NCI-H2196 (cell line): Measurements from ENCODE around the gene CCDC120.
A peak's percentile ranks its signal among the peaks of the same experiment; 100 is the strongest.

Experiments used
- DNase-seq: peaks from one replicate; lab custom pipeline; 2025; ENCODE audit not compliant: unreplicated experiment; lab: John Stamatoyannopoulos, UW

Gene CCDC120, protein sequence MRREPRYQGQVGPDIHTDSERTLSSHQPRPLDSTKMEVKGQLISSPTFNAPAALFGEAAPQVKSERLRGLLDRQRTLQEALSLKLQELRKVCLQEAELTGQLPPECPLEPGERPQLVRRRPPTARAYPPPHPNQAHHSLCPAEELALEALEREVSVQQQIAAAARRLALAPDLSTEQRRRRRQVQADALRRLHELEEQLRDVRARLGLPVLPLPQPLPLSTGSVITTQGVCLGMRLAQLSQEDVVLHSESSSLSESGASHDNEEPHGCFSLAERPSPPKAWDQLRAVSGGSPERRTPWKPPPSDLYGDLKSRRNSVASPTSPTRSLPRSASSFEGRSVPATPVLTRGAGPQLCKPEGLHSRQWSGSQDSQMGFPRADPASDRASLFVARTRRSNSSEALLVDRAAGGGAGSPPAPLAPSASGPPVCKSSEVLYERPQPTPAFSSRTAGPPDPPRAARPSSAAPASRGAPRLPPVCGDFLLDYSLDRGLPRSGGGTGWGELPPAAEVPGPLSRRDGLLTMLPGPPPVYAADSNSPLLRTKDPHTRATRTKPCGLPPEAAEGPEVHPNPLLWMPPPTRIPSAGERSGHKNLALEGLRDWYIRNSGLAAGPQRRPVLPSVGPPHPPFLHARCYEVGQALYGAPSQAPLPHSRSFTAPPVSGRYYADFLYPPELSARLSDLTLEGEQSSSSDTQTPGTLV

DNA sequence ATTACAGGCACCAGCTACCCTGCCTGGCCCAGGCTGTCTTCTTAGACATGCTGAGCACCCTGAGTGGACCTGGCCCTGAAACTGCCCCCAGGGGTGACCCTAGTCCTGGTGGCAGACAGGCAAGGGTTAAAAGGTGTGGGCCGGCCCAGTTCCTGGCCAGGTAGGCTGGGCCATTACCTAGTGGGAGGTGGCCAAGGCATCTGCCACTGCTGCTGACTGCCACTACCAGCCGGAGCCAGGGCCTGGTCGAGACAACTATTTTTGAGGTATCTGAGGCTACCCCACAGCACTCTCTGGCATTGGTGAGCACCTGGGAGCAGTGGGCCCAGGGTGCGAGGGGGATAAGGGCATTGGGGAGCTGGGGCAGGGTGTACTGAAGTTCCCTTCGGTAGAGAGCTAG is at the start of gene CCDC120:
Gene CCDC120 (plus strand): TSS at position 206 of the 400 bp plus-strand sequence. CDS start 3,043 bp downstream, outside the sequence.
- peak; percentile 24 for DNase-seq

DNA sequence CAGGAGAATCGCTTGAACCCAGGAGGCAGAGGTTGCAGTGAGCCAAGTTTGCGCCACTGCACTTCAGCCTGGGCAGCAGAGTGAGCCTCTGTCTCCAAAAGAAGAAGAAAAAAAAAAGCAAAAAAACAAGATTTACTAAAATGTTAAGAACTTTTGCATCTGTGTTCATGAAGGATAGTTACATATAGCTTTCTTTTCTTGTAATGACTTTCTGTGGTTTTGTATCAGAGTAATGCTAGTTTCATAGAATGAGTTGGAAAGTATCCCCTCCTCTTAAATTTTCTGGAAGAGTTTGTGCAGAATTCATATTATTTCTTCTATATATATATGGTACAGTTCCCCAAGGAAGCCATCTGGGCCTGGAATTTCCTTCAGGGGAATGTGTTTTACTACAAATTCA is 39.7 kb upstream of the CCDC120 start:
- no peak for DNase-seq

DNA sequence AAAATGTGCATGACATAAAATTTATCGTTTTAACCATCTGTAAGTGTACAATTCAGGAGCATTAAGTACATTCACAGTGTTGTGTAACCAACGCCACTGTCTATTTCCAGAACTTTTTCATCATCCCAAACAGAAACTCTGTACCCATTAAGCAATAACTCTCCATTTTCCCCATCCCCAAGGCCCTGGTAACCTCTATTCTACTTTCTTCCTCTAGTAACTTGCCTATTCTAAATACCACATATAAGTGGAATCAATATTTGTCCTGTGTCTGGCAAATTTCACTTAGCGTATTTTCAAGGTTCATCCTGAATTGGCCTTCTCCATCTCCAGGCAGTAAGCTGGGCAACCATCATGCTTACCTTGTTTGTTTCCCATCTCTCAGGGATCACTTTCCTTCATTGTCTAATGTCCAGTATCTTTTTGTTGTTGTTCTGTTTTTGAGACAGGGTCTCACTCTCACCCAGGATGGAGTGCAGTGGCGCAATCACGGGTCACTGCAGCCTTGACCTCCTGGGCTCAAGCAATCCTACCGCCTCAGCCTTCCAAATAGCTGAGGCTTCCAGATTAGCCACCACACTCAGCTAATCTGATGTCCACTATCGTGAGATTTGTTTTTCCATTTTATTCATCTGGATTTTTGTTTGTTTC is 39.1 kb upstream of the CCDC120 start:
- no peak for DNase-seq

DNA sequence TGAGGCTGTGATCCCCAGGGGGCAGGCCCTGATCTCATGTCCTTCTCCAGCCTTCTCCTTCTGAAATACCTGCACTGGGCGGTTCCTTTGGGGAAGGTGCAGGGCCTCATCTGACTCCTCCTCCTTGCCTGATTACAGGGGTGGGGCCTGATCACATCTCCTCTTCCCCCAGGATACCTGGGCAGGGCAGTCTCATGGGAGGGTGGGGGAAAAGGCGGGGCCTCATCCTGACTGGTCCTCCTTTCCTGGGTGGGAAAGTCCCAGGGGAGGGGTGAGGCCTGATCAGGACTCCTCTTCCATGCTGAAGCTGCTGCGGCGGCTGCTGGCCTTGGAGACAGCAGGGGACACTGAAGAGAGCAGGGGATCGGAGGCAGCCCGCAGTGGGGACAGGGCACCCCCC is 28.9 kb upstream of the CCDC120 start:
- DNase-seq: peak; percentile 4

DNA sequence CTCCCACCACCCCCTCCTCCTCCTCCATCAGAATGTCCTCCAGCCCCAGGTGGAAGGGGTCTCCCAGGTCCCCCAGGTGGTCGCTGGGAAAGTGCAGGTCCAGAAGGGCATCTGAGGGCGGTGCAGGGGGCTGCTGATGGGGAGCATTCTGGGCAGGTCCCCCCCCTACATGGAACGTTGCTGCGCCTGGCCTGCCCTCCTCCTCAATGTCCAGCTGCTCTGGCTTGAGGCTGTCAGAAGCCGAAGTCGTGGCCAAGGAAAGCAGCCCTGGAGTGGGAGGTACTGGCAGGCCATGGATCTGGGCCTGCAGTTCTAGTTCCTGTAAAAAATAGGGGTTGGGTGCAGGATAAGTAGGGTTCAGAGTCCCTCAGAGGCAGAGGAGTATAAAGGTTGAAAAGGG is 28.5 kb upstream of the CCDC120 start:
- DNase-seq: no peak

DNA sequence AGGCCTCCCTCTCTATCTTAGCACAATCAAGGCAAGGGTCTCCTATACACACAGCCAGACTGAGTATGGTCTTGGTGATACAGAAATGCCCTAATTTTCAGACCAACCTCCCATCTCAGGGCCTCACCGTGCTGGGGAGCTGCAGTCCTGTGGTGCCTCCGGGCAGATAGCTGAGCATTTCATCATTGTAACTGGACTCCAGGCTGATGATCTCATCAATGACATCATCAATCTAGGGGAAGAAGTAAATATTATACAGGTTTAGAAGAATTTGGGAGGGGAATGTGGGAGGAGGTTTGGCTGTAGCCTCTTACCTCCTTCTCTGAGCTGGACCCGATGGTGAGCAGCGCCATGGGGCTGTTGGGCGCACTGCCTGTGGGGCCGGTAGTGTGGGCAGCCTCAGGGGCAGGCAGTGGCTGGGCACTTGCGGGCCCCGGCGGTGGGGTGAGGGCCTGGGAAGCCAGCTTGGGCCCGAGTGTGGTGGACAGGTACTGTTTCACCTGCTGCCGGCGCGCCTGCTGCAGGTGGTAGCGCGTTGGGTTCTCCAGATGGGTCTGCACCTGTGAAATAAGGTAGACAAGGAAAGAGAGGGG is 20.8 kb upstream of the CCDC120 start:
- no peak for DNase-seq

DNA sequence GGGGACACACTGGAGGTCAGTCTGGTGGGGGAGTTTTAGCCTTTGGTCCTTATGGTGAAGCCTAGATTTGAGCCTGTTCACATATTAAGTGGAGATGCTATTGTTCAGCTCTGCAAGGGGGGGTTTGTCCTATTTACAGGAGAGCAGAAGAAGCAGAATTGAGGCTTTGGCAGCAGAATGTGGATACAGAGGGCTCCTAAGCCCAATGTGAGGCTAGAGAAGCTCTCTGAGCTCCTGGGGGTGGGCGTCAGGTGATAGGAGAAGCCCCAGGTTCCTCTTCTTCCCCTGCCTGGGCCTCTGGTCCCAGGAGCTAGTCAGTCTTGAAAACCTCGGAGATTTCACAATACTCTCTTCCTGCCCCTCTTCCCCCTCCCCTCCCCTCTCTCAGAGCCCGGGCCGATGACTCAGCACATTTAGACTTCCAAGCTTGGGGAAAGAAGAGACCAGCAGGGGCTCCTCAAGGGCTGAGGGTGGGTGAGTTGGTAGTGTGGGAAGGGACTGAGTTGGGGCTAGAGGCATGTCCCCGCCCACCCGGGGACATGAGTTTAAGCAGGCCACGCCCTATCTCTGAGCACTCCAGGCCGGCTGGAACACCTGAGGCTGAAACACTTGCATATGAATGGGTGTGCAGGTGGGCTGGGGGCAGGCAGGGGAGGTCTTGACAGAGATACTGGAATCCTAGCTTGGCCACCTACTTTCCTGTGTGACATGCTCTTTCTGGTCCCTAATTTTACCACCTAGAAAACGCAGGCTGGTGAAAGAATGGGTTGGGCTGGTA is 19.0 kb upstream of the CCDC120 start:
- DNase-seq: peak; percentile 55

DNA sequence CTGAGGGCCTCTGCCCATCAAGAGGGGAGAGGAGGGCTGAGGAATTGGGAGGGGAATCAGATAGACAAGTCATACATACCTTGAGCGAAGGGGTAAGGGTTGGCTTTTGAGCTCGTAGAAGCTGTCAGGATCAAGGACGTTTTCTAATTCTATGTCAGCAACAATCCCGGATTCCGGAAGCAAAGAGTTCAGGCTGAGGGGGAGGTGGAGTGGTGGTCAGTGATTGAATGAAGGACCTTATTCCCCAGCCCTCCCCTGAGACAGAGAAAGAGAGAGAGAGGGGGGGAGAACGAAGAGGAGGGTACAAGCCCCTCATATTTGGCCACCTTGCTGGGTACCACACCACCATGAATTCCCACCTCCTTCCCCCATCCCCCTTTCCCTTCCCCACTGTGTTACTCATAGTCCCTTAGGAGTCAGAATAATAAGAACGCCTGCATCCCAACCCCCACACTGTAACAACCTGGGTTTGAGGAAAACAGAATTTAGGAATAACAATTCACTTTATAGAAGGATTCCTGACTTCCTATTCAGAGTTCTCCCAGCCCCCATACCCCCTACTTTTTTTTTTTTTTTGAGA is 18.3 kb upstream of the CCDC120 start:
- DNase-seq: no peak

DNA sequence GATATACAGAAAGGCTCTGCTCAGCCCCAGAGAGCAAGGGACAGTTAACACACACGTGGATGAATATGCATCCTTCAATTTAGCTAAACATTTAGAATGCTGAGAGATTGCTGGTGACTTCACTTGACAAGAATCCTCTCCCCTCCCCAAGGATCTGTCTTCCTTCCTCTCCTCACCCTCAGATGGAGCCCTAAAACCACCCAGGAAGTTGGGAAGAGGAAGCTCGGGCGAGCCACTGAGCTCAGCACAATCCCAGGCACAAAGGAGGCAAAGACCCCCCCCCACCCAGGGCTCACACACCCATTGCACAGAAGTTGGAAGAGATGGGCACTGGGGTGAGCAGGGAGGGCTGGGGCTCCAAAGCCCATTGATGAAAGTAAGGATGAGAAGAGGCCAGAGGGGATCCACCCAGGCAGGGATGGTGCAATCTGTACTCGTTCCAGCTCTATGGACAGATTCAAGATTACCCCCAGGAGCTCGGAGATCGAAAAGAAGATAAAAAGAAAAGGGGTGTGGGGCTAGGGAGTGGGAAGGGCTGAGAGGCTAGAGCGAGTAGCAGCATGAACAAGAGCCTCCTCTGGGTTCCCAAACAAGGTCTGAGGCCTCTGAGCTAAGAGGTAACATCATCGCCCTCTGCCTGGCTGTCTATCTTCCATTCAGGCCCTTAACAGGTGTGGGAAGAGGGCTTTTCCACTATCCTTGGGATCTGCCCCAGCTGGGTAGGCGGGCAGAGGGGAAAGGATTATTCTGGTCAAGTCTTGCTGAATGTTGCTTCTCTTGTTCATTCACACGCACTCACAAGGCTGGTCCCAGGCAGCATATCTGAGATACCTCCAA is 16.8 kb upstream of the CCDC120 start:
- no peak for DNase-seq

DNA sequence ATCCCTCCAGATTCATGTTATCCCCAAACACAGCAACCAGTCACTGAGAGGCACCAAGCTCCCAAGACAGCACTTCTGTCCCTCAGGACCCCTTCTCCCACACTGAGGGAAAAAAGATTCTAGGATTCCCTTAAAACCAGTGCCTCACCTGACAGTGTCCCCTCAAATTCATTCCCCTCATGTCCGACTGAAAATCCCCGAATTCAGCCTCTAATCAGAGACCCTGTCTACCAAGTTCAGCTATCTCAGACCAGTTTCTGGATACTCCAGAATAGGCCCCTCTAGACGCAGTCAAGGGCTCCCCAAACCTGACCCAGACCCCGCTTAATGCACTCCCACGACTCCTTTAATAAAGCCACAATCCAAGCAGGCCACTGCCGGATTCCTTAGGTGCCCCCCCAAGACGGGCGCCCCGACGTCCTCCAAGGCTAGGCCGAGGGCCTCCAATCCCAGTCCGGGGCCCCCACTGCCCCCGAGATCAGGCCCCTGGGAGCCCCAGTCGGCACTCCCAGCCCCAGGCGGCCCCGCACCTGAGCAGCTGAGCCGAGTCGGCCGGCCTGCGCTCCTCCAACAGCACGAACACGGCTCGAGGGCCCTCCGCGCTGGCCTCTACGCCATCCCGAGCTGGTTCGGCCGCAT is 16.1 kb upstream of the CCDC120 start:
- DNase-seq: no peak

DNA sequence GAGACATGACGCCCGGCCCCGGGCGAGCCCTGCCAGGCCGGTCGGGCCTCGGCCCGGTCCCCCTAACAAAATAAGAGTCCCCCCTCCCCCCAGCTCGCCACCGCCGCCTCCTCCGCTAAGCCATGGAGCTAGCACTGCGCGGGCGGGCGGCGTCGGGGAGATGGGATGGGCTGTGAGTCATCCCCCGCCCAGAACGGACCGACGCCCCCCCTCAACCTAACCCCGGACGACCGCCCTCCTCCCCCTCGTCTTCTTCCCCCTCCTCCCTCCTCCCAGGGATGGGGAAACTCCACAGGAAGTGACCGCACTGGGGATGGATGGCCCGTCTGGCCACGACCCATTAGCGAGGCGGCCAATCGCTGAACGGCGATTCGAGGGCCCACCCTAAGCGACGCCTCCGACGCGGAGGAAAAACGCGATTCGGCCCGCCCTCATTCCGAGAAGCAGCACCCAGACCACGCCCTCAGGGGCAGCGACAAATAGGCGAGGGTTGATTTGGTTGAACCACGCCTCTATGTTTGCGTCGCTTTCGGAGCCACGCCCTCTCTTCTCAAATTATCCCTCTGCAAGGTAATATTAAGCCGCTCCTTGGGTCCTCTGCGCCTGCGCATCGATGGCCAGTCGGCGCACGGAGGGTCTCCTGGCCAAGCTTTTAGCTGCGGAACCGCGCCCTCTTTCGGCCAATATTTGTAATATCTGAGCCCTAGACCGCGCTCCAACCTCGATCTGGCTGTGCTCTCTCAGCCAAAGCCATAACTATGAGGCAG is 15.4 kb upstream of the CCDC120 start, which contains the start of gene TFE3:
Gene TFE3 (minus strand): TSS at position 138 of the 767 bp plus-strand sequence. CDS start 131 bp downstream, at position 7.
- peak; percentile 94 for DNase-seq

DNA sequence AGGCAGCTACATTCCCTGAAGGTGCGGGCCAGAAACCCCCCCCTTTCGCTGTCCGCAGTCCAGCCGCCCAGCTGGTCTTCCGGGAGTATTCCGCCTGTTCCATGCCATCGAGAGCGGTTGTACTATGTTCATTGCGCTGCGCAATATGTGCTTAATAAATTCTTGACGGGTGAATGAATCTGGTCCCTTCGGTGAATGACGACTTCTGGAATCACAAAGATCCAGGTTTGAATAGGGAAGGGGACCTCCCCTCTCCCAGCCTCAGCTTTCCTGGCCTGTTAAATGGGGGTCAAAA is 14.9 kb upstream of the CCDC120 start:
- DNase-seq: no peak

DNA sequence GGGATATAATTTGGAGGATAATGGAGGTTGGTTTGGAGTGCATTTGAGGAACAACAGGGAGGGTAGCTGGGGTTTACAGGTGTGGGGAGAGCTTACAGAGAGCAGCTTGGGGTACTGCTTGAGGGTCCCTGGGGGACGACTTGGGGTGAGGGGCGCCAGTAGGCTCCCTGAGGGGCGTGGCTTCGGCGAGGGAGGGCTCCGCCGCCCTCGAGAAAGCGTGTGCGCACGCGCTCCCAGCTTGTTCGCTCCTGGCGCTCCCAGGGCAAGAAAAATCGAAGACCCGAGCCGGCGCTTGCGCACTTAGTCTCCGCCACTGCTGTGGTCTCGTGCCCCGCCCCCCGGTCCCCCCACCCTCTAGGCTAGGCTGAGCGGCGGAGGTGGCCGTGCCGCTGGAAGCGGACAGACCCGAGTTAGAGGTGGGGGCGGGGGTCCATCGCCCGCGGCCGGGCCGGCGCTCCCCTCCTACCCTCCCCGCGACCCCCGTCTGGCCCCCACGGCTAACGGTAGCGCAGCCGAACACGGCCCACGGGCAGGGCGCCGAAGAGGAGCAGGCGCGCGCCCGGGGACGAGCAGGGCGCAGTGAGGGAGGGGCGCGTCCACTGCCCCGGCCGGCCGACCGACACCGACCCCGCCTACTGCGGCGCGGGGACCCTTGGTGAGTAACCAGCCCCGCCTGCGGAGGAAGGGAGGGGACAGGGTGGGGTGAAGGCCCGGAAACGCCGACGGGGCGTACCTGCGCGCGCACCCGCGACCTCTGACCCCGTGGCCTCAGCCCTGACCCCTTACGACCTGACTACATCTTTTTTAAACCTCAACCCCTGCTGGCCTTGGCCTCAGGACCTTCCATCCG is 5.4 kb upstream of the CCDC120 start:
- DNase-seq: peak; percentile 75

DNA sequence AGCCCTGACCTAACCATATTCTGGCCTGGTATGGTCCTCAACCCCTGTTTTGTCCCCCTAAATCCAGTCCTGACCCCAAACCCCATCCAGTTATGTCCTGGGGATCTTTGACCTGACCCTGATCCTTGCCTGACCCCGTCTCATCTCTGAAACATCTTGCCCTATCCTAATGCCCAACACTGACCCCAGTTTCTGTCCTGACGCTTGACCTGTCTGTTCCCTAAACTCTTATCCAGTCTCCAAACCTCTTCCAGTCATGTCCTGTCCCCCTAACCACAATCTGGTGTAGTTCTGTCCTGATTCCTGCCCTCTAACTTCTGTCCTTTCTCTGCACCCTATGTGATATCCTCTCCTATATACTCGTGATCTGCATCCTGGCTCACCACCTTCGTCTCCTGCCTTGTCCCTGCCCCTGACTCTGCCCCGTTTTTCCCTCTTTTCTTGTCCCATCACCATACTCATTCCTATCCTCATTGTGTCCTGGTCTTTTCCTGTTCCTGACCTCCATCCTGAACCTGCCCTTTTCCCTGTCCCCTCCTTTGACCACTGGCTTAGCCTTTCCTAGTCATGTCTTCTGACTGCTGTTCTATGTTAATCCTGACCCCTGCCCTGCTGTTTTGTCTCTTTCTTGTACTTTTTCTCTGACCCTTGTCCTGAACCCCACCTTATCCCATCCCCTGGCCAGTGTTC is 4.6 kb upstream of the CCDC120 start:
- DNase-seq: no peak

DNA sequence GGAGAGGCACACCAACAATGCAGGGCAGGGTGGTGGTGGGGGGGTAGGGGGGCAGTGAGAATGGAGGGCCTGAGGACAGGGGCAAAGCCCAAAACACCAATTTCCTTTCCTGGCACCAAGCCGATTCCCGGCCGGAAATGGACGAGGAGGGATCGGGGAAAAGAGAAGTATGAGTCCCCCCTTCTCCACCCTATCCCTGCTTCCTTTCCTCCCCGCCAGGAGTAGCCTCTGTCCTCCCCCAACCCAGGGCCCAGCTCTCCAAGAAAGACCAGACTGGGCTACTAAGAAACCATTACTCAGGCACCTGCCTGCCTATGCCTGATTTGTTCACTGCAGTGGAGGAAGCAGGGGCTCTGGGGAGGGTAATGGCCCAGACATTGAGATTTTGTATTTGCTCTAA is 402 bp downstream of the CCDC120 start:
- DNase-seq: no peak

DNA sequence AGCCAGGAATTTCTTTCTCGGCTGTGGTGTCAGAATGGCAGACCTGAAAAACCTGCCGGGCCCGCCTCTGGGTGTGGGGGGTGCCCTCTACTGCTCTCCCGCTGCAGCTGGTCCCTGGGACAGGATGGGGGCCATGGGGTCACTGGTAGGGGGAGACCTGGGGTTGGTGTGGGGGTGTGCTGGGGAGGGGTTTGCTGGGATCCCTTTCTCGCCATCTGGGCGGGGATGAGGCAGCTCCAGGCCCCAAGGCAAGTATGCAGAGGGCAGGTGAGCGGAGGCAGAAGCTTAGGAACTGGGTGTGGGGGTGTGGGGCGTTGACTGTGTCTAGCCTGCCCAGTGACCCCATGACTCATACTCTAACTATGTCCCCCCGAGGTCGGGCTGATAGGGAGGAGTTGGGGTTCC is 884 bp downstream of the CCDC120 start:
- DNase-seq: no peak

DNA sequence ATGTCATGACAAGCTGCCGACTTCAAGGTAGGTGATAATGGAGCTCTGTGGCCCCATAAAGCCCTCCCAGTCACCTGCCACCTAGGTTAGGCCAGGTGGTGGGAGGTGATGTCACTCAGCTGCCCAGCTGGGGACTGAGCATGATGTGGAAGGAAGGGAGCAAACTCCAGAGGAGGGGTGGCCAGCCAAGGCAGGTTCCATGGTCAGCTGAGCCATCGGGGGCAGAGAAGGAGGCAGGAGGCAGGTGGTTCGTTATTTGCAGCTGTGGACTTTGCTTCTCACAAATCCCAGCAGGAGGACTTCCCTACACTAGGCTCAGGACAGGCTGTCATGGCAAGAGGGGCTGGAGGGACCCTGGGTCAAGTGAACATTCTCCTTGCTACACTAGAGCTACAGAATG is 2.1 kb downstream of the CCDC120 start:
- DNase-seq: no peak
